SK-N-SH (cell line): Measurements from ENCODE around the gene ZNF607.

Experiments
- GABPA ChIP-seq: IDR thresholded peaks from 2 replicates; pipeline ENCODE4 v1.4.0; 2012; ENCODE audit warnings: low read depth, mild to moderate bottlenecking
- POLR2AphosphoS5 ChIP-seq: IDR thresholded peaks from 2 replicates; pipeline ENCODE4 v1.6.1; 2012; ENCODE audit warnings: low read depth, low read length
- TF ChIP-seq, protein P1 (sequence below): fragments of 200-600 bp; sonication (generic); IDR thresholded peaks from 2 replicates; pipeline ENCODE4 v1.6.1; 2017; ENCODE audit warnings: antibody characterized with exemption, mild to moderate bottlenecking, moderate library complexity
- TF ChIP-seq, protein P2 (sequence below): fragments of 150-350 bp; IDR thresholded peaks from 2 replicates; pipeline ENCODE4 v1.6.1; 2017; ENCODE audit warnings: antibody characterized with exemption, low read length, low read depth, borderline replicate concordance

- TF ChIP-seq, protein P1, sequence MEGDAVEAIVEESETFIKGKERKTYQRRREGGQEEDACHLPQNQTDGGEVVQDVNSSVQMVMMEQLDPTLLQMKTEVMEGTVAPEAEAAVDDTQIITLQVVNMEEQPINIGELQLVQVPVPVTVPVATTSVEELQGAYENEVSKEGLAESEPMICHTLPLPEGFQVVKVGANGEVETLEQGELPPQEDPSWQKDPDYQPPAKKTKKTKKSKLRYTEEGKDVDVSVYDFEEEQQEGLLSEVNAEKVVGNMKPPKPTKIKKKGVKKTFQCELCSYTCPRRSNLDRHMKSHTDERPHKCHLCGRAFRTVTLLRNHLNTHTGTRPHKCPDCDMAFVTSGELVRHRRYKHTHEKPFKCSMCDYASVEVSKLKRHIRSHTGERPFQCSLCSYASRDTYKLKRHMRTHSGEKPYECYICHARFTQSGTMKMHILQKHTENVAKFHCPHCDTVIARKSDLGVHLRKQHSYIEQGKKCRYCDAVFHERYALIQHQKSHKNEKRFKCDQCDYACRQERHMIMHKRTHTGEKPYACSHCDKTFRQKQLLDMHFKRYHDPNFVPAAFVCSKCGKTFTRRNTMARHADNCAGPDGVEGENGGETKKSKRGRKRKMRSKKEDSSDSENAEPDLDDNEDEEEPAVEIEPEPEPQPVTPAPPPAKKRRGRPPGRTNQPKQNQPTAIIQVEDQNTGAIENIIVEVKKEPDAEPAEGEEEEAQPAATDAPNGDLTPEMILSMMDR, result no peak
- TF ChIP-seq POLR2AphosphoS5, result no peak
- no peak for TF ChIP-seq GABPA
- TF ChIP-seq, protein P2, sequence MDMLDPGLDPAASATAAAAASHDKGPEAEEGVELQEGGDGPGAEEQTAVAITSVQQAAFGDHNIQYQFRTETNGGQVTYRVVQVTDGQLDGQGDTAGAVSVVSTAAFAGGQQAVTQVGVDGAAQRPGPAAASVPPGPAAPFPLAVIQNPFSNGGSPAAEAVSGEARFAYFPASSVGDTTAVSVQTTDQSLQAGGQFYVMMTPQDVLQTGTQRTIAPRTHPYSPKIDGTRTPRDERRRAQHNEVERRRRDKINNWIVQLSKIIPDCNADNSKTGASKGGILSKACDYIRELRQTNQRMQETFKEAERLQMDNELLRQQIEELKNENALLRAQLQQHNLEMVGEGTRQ, result no peak
These were observed 50.1 kb downstream of the ZNF607 start for GRCh38 chr19:37669450-37669914.
